ENCODE data around the gene DGKB. TPM values are rescaled to one million over a fixed set of nuclear protein-coding genes. Genes with fewer than 3 reads are reported as not detected.

Gene DGKB
- total RNA-seq, 2 experiments from 2014 or later, result not detected

- Mint-ChIP-seq H3K27ac (no peak overlapping the region), H3K27me3 (no peaks in the 10 kb centered on the region), H3K4me3 (no peak overlapping the region), H3K36me3 (no peaks in the 10 kb centered on the region), H3K9me3 (peaks cover 3% of the 10 kb centered on the region), H3K4me1 (no peaks in the 10 kb centered on the region)
- no peak for DNase-seq
These were observed 744.4 kb downstream of the DGKB start for GRCh38 chr7:14158111-14158510.

GRCh38 chr7:14156436-14156835 lies 746.1 kb downstream of the DGKB start:
- H3K27ac Mint-ChIP-seq, result no peak overlapping the region
- no peaks in the 10 kb centered on the region for H3K4me1 Mint-ChIP-seq
- H3K4me3 Mint-ChIP-seq, result no peak overlapping the region
- H3K27me3 Mint-ChIP-seq, result no peaks in the 10 kb centered on the region
- DNase-seq, result no peak
- peaks cover 3% of the 10 kb centered on the region for H3K9me3 Mint-ChIP-seq
- H3K36me3 Mint-ChIP-seq, result no peaks in the 10 kb centered on the region

- Mint-ChIP-seq H3K9me3 (no peaks in the 10 kb centered on the region), H3K4me3 (no peak overlapping the region), H3K27me3 (no peaks in the 10 kb centered on the region), H3K27ac (no peak overlapping the region), H3K36me3 (no peaks in the 10 kb centered on the region), H3K4me1 (no peaks in the 10 kb centered on the region)
- no peak for DNase-seq
These were observed 753.6 kb downstream of the DGKB start for GRCh38 chr7:14148974-14149373.

GRCh38 chr7:14147532-14147931 lies 755.0 kb downstream of the DGKB start:
- Mint-ChIP-seq H3K27me3 (no peaks in the 10 kb centered on the region), H3K9me3 (no peaks in the 10 kb centered on the region), H3K36me3 (no peaks in the 10 kb centered on the region), H3K4me1 (no peaks in the 10 kb centered on the region), H3K4me3 (no peak overlapping the region), H3K27ac (no peak overlapping the region)
- no peak for DNase-seq

GRCh38 chr7:14144538-14144937 lies 758.0 kb downstream of the DGKB start:
- Mint-ChIP-seq H3K27me3 (no peaks in the 10 kb centered on the region), H3K27ac (no peak overlapping the region), H3K9me3 (no peaks in the 10 kb centered on the region), H3K4me3 (no peak overlapping the region), H3K4me1 (no peaks in the 10 kb centered on the region), H3K36me3 (no peaks in the 10 kb centered on the region)
- DNase-seq, result no peak

- DNase-seq, result no peak
- Mint-ChIP-seq H3K4me1 (no peaks in the 10 kb centered on the region), H3K4me3 (no peak overlapping the region), H3K36me3 (no peaks in the 10 kb centered on the region), H3K27me3 (no peaks in the 10 kb centered on the region), H3K27ac (no peak overlapping the region), H3K9me3 (no peaks in the 10 kb centered on the region)
These were observed 758.4 kb downstream of the DGKB start for GRCh38 chr7:14144109-14144508.

- Mint-ChIP-seq H3K27ac (no peak overlapping the region), H3K36me3 (no peaks in the 10 kb centered on the region), H3K9me3 (no peaks in the 10 kb centered on the region), H3K27me3 (no peaks in the 10 kb centered on the region), H3K4me3 (no peak overlapping the region), H3K4me1 (no peaks in the 10 kb centered on the region)
- no peak for DNase-seq
These were observed 764.9 kb downstream of the DGKB start for GRCh38 chr7:14137676-14138075.

GRCh38 chr7:14133752-14134151 lies 768.8 kb downstream of the DGKB start:
- no peaks in the 10 kb centered on the region for H3K36me3 Mint-ChIP-seq
- H3K27ac Mint-ChIP-seq, result no peak overlapping the region

GRCh38 chr7:14125998-14126397 lies 776.6 kb downstream of the DGKB start:
- Mint-ChIP-seq H3K4me3 (no peak overlapping the region), H3K36me3 (no peaks in the 10 kb centered on the region), H3K27me3 (no peaks in the 10 kb centered on the region), H3K27ac (no peak overlapping the region), H3K9me3 (no peaks in the 10 kb centered on the region), H3K4me1 (no peaks in the 10 kb centered on the region)
- DNase-seq, result no peak

More at GRCh38 chr7:14133752-14134151, 768.8 kb downstream of the DGKB start:
- Mint-ChIP-seq H3K27me3 (no peaks in the 10 kb centered on the region), H3K4me3 (no peak overlapping the region), H3K4me1 (no peaks in the 10 kb centered on the region), H3K9me3 (no peaks in the 10 kb centered on the region)
- DNase-seq, result no peak

- H3K9me3 Mint-ChIP-seq, result no peaks in the 10 kb centered on the region
- H3K36me3 Mint-ChIP-seq, result no peaks in the 10 kb centered on the region
- no peak for DNase-seq
- H3K27me3 Mint-ChIP-seq, result no peaks in the 10 kb centered on the region
- no peaks in the 10 kb centered on the region for H3K4me1 Mint-ChIP-seq
- no peak overlapping the region for H3K4me3 Mint-ChIP-seq
- no peak overlapping the region for H3K27ac Mint-ChIP-seq
These were observed 777.8 kb downstream of the DGKB start for GRCh38 chr7:14124716-14125115.

- no peak overlapping the region for H3K27ac Mint-ChIP-seq
- no peak overlapping the region for H3K4me3 Mint-ChIP-seq
- no peaks in the 10 kb centered on the region for H3K36me3 Mint-ChIP-seq
- no peaks in the 10 kb centered on the region for H3K4me1 Mint-ChIP-seq
- H3K9me3 Mint-ChIP-seq, result no peaks in the 10 kb centered on the region
- H3K27me3 Mint-ChIP-seq, result no peaks in the 10 kb centered on the region
- DNase-seq, result no peak
These were observed 778.6 kb downstream of the DGKB start for GRCh38 chr7:14123923-14124322.

- DNase-seq, result no peak
- H3K27me3 Mint-ChIP-seq, result no peaks in the 10 kb centered on the region
- no peaks in the 10 kb centered on the region for H3K4me1 Mint-ChIP-seq
- no peaks in the 10 kb centered on the region for H3K9me3 Mint-ChIP-seq
- H3K36me3 Mint-ChIP-seq, result no peaks in the 10 kb centered on the region
- H3K27ac Mint-ChIP-seq, result no peak overlapping the region
- H3K4me3 Mint-ChIP-seq, result no peak overlapping the region
These were observed 786.9 kb downstream of the DGKB start for GRCh38 chr7:14115701-14116100.

GRCh38 chr7:14104861-14105260 lies 797.7 kb downstream of the DGKB start:
- Mint-ChIP-seq H3K4me1 (no peaks in the 10 kb centered on the region), H3K9me3 (peaks cover 3% of the 10 kb centered on the region), H3K27ac (no peak overlapping the region), H3K27me3 (no peaks in the 10 kb centered on the region), H3K36me3 (no peaks in the 10 kb centered on the region), H3K4me3 (no peak overlapping the region)
- no peak for DNase-seq

GRCh38 chr7:14096159-14096558 lies 806.4 kb downstream of the DGKB start:
- no peaks in the 10 kb centered on the region for H3K4me1 Mint-ChIP-seq
- no peak overlapping the region for H3K4me3 Mint-ChIP-seq
- H3K36me3 Mint-ChIP-seq, result no peaks in the 10 kb centered on the region
- no peaks in the 10 kb centered on the region for H3K27me3 Mint-ChIP-seq
- no peak overlapping the region for H3K27ac Mint-ChIP-seq
- DNase-seq, result no peak
- no peaks in the 10 kb centered on the region for H3K9me3 Mint-ChIP-seq

GRCh38 chr7:14095233-14095950 lies 807.2 kb downstream of the DGKB start:
- Mint-ChIP-seq H3K4me3 (no peak overlapping the region), H3K27me3 (no peaks in the 10 kb centered on the region), H3K27ac (no peak overlapping the region), H3K4me1 (no peaks in the 10 kb centered on the region), H3K9me3 (no peaks in the 10 kb centered on the region), H3K36me3 (no peaks in the 10 kb centered on the region)
- DNase-seq, result no peak

All from activated naive CD8-positive, alpha-beta T cell treated with anti-CD3 and anti-CD28 coated beads for 36 hours (primary cell).